Upper lobe of left lung (tissue), 6 donors: ENCODE results near the gene PRDM16. TPM values are rescaled to one million over a fixed set of nuclear protein-coding genes. Genes with fewer than 3 reads are reported as not detected.
A peak's percentile ranks its signal among the peaks of the same experiment; 100 is the strongest.

Source experiments
- ATAC-seq, 2 donors: fragments of 200-7000 bp; cut with Tn5 transposase; one replicate each; pipeline ENCODE4 v1.9.1; 2022; ENCODE audit warnings: mild to moderate bottlenecking in 2 of 2, moderate library complexity in 2 of 2; ENCODE audit not compliant: low FRiP score in 2 of 2
- DNase-seq, 2 donors: peaks; one replicate each; pipeline ENCODE4 v3.0.0-alpha.2; 2019 to 2020
- H3K27ac ChIP-seq, 4 donors: fragments of 200-600 bp; sonication (generic); one replicate each; pipeline ENCODE4 v1.5.1; 2016 to 2019
- H3K27me3 ChIP-seq, 4 donors: fragments of 200-600 bp; sonication (generic); one replicate each; pipeline ENCODE4 v1.5.1; 2017 to 2019
- H3K36me3 ChIP-seq, 4 donors: fragments of 200-600 bp; sonication (generic); one replicate each; pipeline ENCODE4 v1.5.1; 2016 to 2019
- H3K4me1 ChIP-seq, 4 donors: fragments of 200-600 bp; sonication (generic); one replicate each; pipeline ENCODE4 v1.5.1; 2018 to 2019
- H3K4me3 ChIP-seq, 4 donors: fragments of 200-600 bp; sonication (generic); one replicate each; pipeline ENCODE4 v1.5.1; 2017 to 2019; ENCODE audit warnings: mild to moderate bottlenecking in 2 of 4, moderate library complexity in 1 of 4
- H3K9me3 ChIP-seq, 4 donors: fragments of 200-600 bp; sonication (generic); one replicate each; pipeline ENCODE4 v1.5.1; 2018 to 2019
- EP300 ChIP-seq, 4 donors: sonication (generic); formaldehyde crosslinking; IDR thresholded peaks; one replicate each; pipeline ENCODE4 v1.5.1; 2017; ENCODE audit warnings: antibody characterized with exemption in 4 of 4, control low read depth in 2 of 4
- POLR2A ChIP-seq, 4 donors: fragments of 450-650 bp; IDR thresholded peaks; one replicate each; pipeline ENCODE4 v1.5.1; 2016 to 2017; ENCODE audit warnings: antibody characterized with exemption in 4 of 4, mild to moderate bottlenecking in 2 of 4
- POLR2AphosphoS5 ChIP-seq, 2 donors: sonication (generic); formaldehyde crosslinking; IDR thresholded peaks; one replicate each; pipeline ENCODE4 v1.5.1; 2017; ENCODE audit warnings: antibody characterized with exemption in 2 of 2
- WGBS, 2 donors: methylation state at CpG; one replicate each; pipeline ENCODE4 v1.1.5; 2017 to 2018; 5-methylcytosine and 5-hydroxymethylcytosine counted together
- total RNA-seq, 6 donors: library from RNA; depleted of rRNA in 4 of 6; stranded (reverse); fragments of >200 nt in 4 of 6; gene quantifications; one replicate each; pipeline versions ENCODE4 v1.1.0 to v1.2.1, GENCODE V29; 2016 to 2021
- TF ChIP-seq, protein P1 (sequence below), 6 experiments: fragments of 450-650 bp in 4 of 6; fragments of 200-600 bp in 2 of 6; sonication (generic) in 2 of 6; IDR thresholded peaks; one replicate each; pipeline ENCODE4 v1.5.1; 2016 to 2019; ENCODE audit warnings: antibody characterized with exemption in 6 of 6
- donor health status: DM: no; HTN: no; CAD: no; lungs with moderate emphysema.
- donor health status: DM: no; HTN: yes; CAD: no; lungs with severe emphysema.

The PRDM16 gene
- total RNA-seq, 6 donors from 2014 or later: 12.3 to 54.5 (median 21.2) TPM

- Histone ChIP-seq H3K4me3 (no peak overlapping the region), H3K27me3 (no peaks in the 10 kb centered on the region), H3K9me3 (no peaks in the 10 kb centered on the region), H3K4me1 (peaks cover 0 to 49% (median 32%) of the 10 kb centered on the region in 4 donors), H3K36me3 (no peaks in the 10 kb centered on the region), H3K27ac (peak overlapping the region in 3 of 4 donors; percentile 25 to 54 (median 52))
- ATAC-seq (no peak), DNase-seq (peak in 1 of 2 donors; percentile 43)
- 55 to 64% methylated on average over 13 to 18 of the region's 18 CpGs for WGBS, 2 donors
- no peak for TF ChIP-seq POLR2A (IDR thresholded peaks at IDR 0.05)
- TF ChIP-seq EP300 (IDR thresholded peaks at IDR 0.05): no peak
- TF ChIP-seq, protein P1, sequence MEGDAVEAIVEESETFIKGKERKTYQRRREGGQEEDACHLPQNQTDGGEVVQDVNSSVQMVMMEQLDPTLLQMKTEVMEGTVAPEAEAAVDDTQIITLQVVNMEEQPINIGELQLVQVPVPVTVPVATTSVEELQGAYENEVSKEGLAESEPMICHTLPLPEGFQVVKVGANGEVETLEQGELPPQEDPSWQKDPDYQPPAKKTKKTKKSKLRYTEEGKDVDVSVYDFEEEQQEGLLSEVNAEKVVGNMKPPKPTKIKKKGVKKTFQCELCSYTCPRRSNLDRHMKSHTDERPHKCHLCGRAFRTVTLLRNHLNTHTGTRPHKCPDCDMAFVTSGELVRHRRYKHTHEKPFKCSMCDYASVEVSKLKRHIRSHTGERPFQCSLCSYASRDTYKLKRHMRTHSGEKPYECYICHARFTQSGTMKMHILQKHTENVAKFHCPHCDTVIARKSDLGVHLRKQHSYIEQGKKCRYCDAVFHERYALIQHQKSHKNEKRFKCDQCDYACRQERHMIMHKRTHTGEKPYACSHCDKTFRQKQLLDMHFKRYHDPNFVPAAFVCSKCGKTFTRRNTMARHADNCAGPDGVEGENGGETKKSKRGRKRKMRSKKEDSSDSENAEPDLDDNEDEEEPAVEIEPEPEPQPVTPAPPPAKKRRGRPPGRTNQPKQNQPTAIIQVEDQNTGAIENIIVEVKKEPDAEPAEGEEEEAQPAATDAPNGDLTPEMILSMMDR (IDR thresholded peaks at IDR 0.05): no peak
- no peak for TF ChIP-seq POLR2AphosphoS5 (IDR thresholded peaks at IDR 0.05)
These were observed 10.5 kb downstream of the PRDM16 start for GRCh38 chr1:3079381-3080052.

- Histone ChIP-seq H3K9me3 (no peaks in the 10 kb centered on the region), H3K4me1 (peaks cover 0 to 44% (median 26%) of the 10 kb centered on the region in 4 donors), H3K27me3 (no peaks in the 10 kb centered on the region), H3K27ac (peak overlapping the region in 2 of 4 donors; percentile 21 to 54), H3K4me3 (no peak overlapping the region), H3K36me3 (no peaks in the 10 kb centered on the region)
- TF ChIP-seq, protein P1 (IDR thresholded peaks at IDR 0.05): no peak
- TF ChIP-seq POLR2A (IDR thresholded peaks at IDR 0.05): no peak
- TF ChIP-seq POLR2AphosphoS5 (IDR thresholded peaks at IDR 0.05): no peak
- TF ChIP-seq EP300 (IDR thresholded peaks at IDR 0.05): no peak
- ATAC-seq (no peak), DNase-seq (peak in 1 of 2 donors; percentile 33)
- 63 to 65% methylated on average over 38 to 41 of the region's 41 CpGs for WGBS, 2 donors
These were observed 11.3 kb downstream of the PRDM16 start for GRCh38 chr1:3080053-3080955.

DNA sequence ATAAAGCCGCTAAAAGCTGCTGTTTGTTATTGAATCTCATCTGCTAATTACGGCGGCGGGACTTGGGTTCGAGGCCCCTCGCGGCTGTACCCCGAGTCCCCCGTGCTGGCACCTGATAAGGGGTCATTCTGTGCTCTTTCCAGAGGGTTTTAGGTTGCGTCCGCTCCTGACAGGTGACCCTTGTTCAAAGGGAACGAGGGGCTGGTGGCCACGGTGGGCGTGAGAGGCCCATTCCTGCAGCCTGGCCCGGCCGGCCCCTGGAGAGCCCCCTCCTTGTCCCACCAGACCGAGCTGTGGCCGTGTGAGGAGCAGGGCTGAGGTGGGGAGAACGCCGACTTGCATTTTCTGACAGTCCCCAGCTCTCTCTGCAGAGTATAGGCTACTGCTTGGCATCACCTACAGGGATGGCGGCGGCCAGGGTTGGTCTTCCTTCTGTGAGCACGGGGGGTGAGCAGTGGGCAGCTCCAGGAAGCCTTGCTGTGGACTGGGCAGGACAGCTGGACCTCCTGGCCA lies 12.2 kb downstream of the PRDM16 start:
- Histone ChIP-seq H3K4me3 (no peak overlapping the region), H3K9me3 (no peaks in the 10 kb centered on the region), H3K27me3 (no peaks in the 10 kb centered on the region), H3K27ac (no peak overlapping the region), H3K36me3 (no peaks in the 10 kb centered on the region), H3K4me1 (peaks cover 0 to 35% (median 22%) of the 10 kb centered on the region in 4 donors)
- DNase-seq: peak in 1 of 2 donors; percentile 73
- WGBS, 2 donors: 81 to 84% methylated on average over 11 to 23 of the region's 23 CpGs
- no peak for ATAC-seq
- no peak for TF ChIP-seq POLR2A (IDR thresholded peaks at IDR 0.05)
- TF ChIP-seq POLR2AphosphoS5 (IDR thresholded peaks at IDR 0.05): no peak
- TF ChIP-seq, protein P1 (IDR thresholded peaks at IDR 0.05): no peak
- no peak for TF ChIP-seq EP300 (IDR thresholded peaks at IDR 0.05)

DNA sequence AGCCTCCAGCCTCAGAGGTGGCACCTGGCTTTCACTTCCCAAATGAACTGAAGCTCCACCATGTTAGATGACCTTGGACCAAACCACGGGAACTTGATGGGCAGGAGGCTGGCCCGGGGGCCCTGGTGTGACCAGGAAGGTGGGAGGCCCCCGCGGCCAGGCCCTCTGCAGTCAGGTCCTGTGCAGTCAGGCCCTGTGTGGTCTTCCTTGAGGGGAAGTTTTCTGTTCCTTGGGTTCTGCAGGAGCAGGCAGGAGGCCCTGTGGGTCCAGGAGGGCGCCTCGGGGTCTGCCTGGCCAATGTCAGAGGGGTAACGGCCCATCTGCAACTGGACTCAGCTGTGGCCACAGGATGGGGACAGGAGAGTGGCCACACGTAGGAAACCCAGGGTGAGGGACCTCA lies 13.0 kb downstream of the PRDM16 start:
- Histone ChIP-seq H3K36me3 (no peaks in the 10 kb centered on the region), H3K9me3 (no peaks in the 10 kb centered on the region), H3K27ac (no peak overlapping the region), H3K27me3 (no peaks in the 10 kb centered on the region), H3K4me1 (peaks cover 0 to 27% (median 19%) of the 10 kb centered on the region in 4 donors), H3K4me3 (no peak overlapping the region)
- 91% methylated on average over 8 of the region's 8 CpGs; no CpG with 5 or more reads in 1 of the 2 donors for WGBS, 2 donors
- ATAC-seq (no peak), DNase-seq (peak in 1 of 2 donors; percentile 50)
- no peak for TF ChIP-seq POLR2AphosphoS5 (IDR thresholded peaks at IDR 0.05)
- TF ChIP-seq, protein P1 (IDR thresholded peaks at IDR 0.05): no peak
- no peak for TF ChIP-seq EP300 (IDR thresholded peaks at IDR 0.05)
- TF ChIP-seq POLR2A (IDR thresholded peaks at IDR 0.05): no peak
